K562 (cell line): ENCODE results near the gene PTPRT.

ENCODE experiments used
- ATF4 ChIP-seq: fragments of 450-650 bp; formaldehyde crosslinking; IDR thresholded peaks from 2 replicates; pipeline ENCODE4 v1.4.0; 2022; ENCODE audit warnings: mild to moderate bottlenecking, moderate library complexity
- CTCF ChIP-seq, 3 experiments: IDR thresholded peaks in 2 of 3; conservative IDR thresholded peaks in 1 of 3; 2 replicates each; pipeline ENCODE4 v1.5.1; 2011 to 2012; ENCODE audit warnings: low read length in 3 of 3, mild to moderate bottlenecking in 3 of 3, control low read depth in 2 of 3, improper control_type of control experiment in 1 of 3, inconsistent platforms in 1 of 3, low read depth in 1 of 3, mixed read lengths in 1 of 3, moderate library complexity in 1 of 3; ENCODE audit not compliant: insufficient read depth in 2 of 3
- EP300 ChIP-seq: IDR thresholded peaks from 2 replicates; pipeline ENCODE4 v1.6.1; 2012; ENCODE audit warnings: low read length, improper control_type of control experiment
- HDAC2 ChIP-seq: fragments of 450-650 bp; IDR thresholded peaks from 2 replicates; pipeline ENCODE4 v1.6.1; 2016; ENCODE audit warnings: mild to moderate bottlenecking
- MYC ChIP-seq, 2 experiments: fragments of 250-450 bp in 1 of 2; sonication (Bioruptor Pico) in 1 of 2; IDR thresholded peaks; 2 replicates each; pipeline versions ENCODE4 v1.5.1 to v1.6.1; 2012 to 2021; ENCODE audit warnings: low read depth in 2 of 2, borderline replicate concordance in 1 of 2, improper control_type of control experiment in 1 of 2, low read length in 1 of 2, mild to moderate bottlenecking in 1 of 2, moderate library complexity in 1 of 2
- NCOA6 ChIP-seq: fragments of 450-650 bp; IDR thresholded peaks from 2 replicates; pipeline ENCODE4 v1.6.1; 2017; ENCODE audit warnings: mild to moderate bottlenecking
- PKNOX1 ChIP-seq: fragments of 450-650 bp; IDR thresholded peaks from 2 replicates; pipeline ENCODE4 v1.6.1; 2016
- ZNF551 ChIP-seq: fragments of 250-450 bp; sonication (Bioruptor Pico); IDR thresholded peaks from 2 replicates; pipeline ENCODE4 v1.5.0; 2021; ENCODE audit warnings: mild to moderate bottlenecking, moderate library complexity
- TF ChIP-seq, protein P1 (sequence below): sonication (generic); formaldehyde crosslinking; IDR thresholded peaks from 2 replicates; pipeline ENCODE4 v1.5.0; 2020; ENCODE audit warnings: missing genetic modification reagents
- TF ChIP-seq, protein P2 (sequence below): sonication (generic); formaldehyde crosslinking; IDR thresholded peaks from 2 replicates; pipeline ENCODE4 v1.8.0; 2022; ENCODE audit warnings: missing genetic modification reagents, mild to moderate bottlenecking, moderate library complexity, borderline replicate concordance

- TF ChIP-seq MYC (IDR thresholded peaks at IDR 0.05; ENCODE audit: low read depth, low read length): no peak
- TF ChIP-seq MYC (CRISPR knock-in tag; IDR thresholded peaks at IDR 0.05; ENCODE audit: borderline replicate concordance, low read depth): no peak
- no peak for TF ChIP-seq EP300
- TF ChIP-seq, protein P1, sequence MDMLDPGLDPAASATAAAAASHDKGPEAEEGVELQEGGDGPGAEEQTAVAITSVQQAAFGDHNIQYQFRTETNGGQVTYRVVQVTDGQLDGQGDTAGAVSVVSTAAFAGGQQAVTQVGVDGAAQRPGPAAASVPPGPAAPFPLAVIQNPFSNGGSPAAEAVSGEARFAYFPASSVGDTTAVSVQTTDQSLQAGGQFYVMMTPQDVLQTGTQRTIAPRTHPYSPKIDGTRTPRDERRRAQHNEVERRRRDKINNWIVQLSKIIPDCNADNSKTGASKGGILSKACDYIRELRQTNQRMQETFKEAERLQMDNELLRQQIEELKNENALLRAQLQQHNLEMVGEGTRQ (CRISPR knock-in tag): no peak
- TF ChIP-seq HDAC2: no peak
- no peak for TF ChIP-seq ATF4
- TF ChIP-seq PKNOX1: no peak
- TF ChIP-seq, protein P2, sequence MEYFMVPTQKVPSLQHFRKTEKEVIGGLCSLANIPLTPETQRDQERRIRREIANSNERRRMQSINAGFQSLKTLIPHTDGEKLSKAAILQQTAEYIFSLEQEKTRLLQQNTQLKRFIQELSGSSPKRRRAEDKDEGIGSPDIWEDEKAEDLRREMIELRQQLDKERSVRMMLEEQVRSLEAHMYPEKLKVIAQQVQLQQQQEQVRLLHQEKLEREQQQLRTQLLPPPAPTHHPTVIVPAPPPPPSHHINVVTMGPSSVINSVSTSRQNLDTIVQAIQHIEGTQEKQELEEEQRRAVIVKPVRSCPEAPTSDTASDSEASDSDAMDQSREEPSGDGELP (CRISPR knock-in tag): no peak
- TF ChIP-seq ZNF551 (CRISPR knock-in tag): no peak
- TF ChIP-seq NCOA6: no peak
- no peak for TF ChIP-seq CTCF (IDR thresholded peaks at IDR 0.05 in 2 of 3, conservative IDR thresholded peaks at IDR 0.05 in 1 of 3; ENCODE audit: insufficient read depth in 2 of 3, low read depth in 1 of 3, low read length in 3 of 3)
These were observed 203.4 kb downstream of the PTPRT start for GRCh38 chr20:42986143-42986773.
